GM12892 (cell line): Measurements from ENCODE around the gene CCDC148.

ENCODE experiments used
- POLR2A ChIP-seq: IDR thresholded peaks from 2 replicates; pipeline ENCODE4 v1.6.1; 2011; ENCODE audit warnings: low read depth, low read length, control low read depth
- TAF1 ChIP-seq: IDR thresholded peaks from 2 replicates; pipeline ENCODE4 v1.6.1; 2011; ENCODE audit warnings: low read depth, mild to moderate bottlenecking, control low read depth, low read length, borderline replicate concordance

DNA sequence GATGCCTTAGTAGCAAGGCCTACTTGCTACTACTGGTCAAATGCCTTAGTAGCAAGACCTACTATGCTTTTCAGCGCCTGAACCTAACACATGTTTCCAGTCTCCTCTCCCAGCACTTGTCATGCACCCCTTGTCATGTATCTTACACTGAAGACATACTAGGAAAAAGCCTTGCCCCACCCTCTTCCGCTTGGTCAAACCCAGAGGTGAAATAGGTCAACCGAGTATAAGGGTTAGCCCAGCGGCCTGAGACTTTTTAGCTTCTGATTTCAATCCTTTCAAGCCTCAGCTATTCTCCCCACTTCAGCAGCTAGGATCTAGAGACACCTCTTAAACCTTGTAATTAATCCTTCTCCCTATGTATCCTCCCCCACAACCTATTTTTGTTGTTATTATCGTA lies 281.6 kb downstream of the CCDC148 start:
- no peak for TF ChIP-seq POLR2A
- no peak for TF ChIP-seq TAF1
